LoVo (cell line): ENCODE data around the gene LSM4.
"Not testable (repeated sequence)": the region's sequence is repeated elsewhere in the genome, so short reads cannot be mapped to it uniquely, and the experiment has no call there.

Source experiments
- DNase-seq: peaks from one replicate; pipeline ENCODE4 v3.0.0-alpha.2; 2016; ENCODE audit warnings: low spot score

The LSM4 gene

GRCh38 chr19:18340990-18341868 is 18.4 kb upstream of the LSM4 start:
- DNase-seq, result peak; percentile 53

GRCh38 chr19:18340190-18340989 is 17.5 kb upstream of the LSM4 start, which contains the start of gene PGPEP1:
Gene PGPEP1 (plus strand): TSS chr19:18340598. CDS start chr19:18340682, 84 bp downstream.
- DNase-seq, result peak; percentile 77

GRCh38 chr19:18339723-18340122 is 16.8 kb upstream of the LSM4 start:
- no peak for DNase-seq

GRCh38 chr19:18338541-18338940 is 15.7 kb upstream of the LSM4 start:
- no peak for DNase-seq

- DNase-seq, result no peak
These were observed 13.2 kb upstream of the LSM4 start for GRCh38 chr19:18336121-18336520.

- DNase-seq, result no peak
These were observed 10.8 kb upstream of the LSM4 start for GRCh38 chr19:18333680-18334079.

- no peak for DNase-seq
These were observed 10.1 kb upstream of the LSM4 start for GRCh38 chr19:18332917-18333530.

GRCh38 chr19:18330868-18331267 is 8.0 kb upstream of the LSM4 start:
- no peak for DNase-seq

- DNase-seq, result no peak
These were observed 6.1 kb upstream of the LSM4 start for GRCh38 chr19:18329035-18329376.

- peak; percentile 95 for DNase-seq
These were observed 5.6 kb upstream of the LSM4 start for GRCh38 chr19:18328340-18329034.

GRCh38 chr19:18326772-18327171 is 3.9 kb upstream of the LSM4 start:
- no peak for DNase-seq

- not testable (repeated sequence) for DNase-seq
These were observed 1.5 kb upstream of the LSM4 start for GRCh38 chr19:18324373-18324731.

GRCh38 chr19:18322318-18322758 is 538 bp downstream of the LSM4 start:
- peak; percentile 50 for DNase-seq

- DNase-seq, result no peak
These were observed 1.2 kb downstream of the LSM4 start for GRCh38 chr19:18321734-18322102.

GRCh38 chr19:18320865-18321733 is 1.8 kb downstream of the LSM4 start:
- DNase-seq, result no peak

- peak; percentile 44 for DNase-seq
These were observed 3.2 kb downstream of the LSM4 start for GRCh38 chr19:18319591-18320135.

GRCh38 chr19:18317961-18318800 is 4.7 kb downstream of the LSM4 start:
- DNase-seq, result no peak

- DNase-seq, result no peak
These were observed 9.5 kb downstream of the LSM4 start for GRCh38 chr19:18313398-18313797.

GRCh38 chr19:18312092-18312534 is 10.8 kb downstream of the LSM4 start:
- DNase-seq, result no peak
